Immature natural killer cell (primary cell): ENCODE results near the gene ETV5. TPM values are rescaled to one million over a fixed set of nuclear protein-coding genes. Genes with fewer than 3 reads are reported as not detected.

Experiments
- DNase-seq, 3 donors: peaks; one replicate each; pipeline ENCODE4 v3.0.0; 2022; ENCODE audit warnings: mixed read lengths in 1 of 3
- H3K27ac Mint-ChIP-seq, 6 donors: one replicate each; pipeline ENCODE4 v1.8.0; 2020; ENCODE audit warnings: mixed read lengths in 6 of 6, mild to moderate bottlenecking in 5 of 6, inconsistent platforms in 4 of 6, moderate library complexity in 3 of 6
- H3K27me3 Mint-ChIP-seq, 3 donors: one replicate each; pipeline ENCODE4 v1.8.0; 2020 to 2021; ENCODE audit warnings: low read depth in 3 of 3, mild to moderate bottlenecking in 3 of 3, mixed read lengths in 3 of 3, moderate library complexity in 3 of 3, inconsistent platforms in 1 of 3
- H3K36me3 Mint-ChIP-seq, 3 donors: one replicate each; pipeline ENCODE4 v1.8.0; 2020; ENCODE audit warnings: mixed read lengths in 3 of 3, inconsistent platforms in 2 of 3, mild to moderate bottlenecking in 2 of 3
- H3K4me1 Mint-ChIP-seq, 2 donors: one replicate each; pipeline ENCODE4 v1.8.0; 2020; ENCODE audit warnings: inconsistent platforms in 2 of 2, mild to moderate bottlenecking in 2 of 2, mixed read lengths in 2 of 2, moderate library complexity in 1 of 2
- H3K4me3 Mint-ChIP-seq, 5 donors: one replicate each; pipeline ENCODE4 v1.8.0; 2020; ENCODE audit warnings: mild to moderate bottlenecking in 5 of 5, mixed read lengths in 5 of 5, inconsistent platforms in 3 of 5, moderate library complexity in 3 of 5
- H3K9me3 Mint-ChIP-seq, 6 donors: one replicate each; pipeline ENCODE4 v1.8.0; 2020; ENCODE audit warnings: mild to moderate bottlenecking in 6 of 6, mixed read lengths in 6 of 6, inconsistent platforms in 4 of 6, moderate library complexity in 3 of 6
- polyA plus RNA-seq, 3 donors: library from polyadenylated mRNA; unstranded; fragments of 300-500 nt; fragmentation: Illumina TruSeq; gene quantifications; one replicate each; pipeline ENCODE4 v1.2.3, GENCODE V29; 2021

ETV5 gene
- polyA plus RNA-seq, 3 donors from 2014 or later: 0.26 to 2.0 TPM; not detected in 1

DNA sequence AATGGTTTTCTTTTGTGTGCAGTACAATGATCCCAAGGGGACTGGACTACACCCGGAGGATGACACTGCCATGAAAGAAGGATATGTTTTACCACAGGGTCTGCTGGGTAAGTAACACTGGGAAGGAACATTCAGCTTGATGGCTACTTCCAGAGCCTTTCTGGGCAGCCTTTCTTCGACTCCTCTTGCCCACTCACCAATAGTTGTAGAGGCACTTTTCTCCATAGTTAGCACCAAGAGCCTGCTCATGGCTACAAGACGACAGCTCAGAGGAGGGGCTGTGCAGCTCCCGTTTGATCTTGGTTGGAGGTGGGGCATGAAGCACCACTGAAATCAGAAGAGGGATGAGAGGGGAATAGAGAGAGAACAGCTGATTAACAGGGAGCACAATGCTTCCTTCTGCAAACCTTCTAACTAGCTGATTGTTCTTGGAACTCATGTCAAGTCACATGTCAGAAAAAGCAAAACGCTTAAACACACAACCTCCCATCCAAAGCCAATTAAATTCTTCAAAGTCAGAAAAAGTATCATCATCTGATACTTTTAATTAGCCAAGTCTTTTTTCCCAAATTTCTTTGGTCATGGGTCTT, 27.9 kb downstream of the ETV5 start:
- DNase-seq: no peak
- Mint-ChIP-seq H3K4me1 (no peaks in the 10 kb centered on the region), H3K36me3 (no peaks in the 10 kb centered on the region), H3K4me3 (no peak overlapping the region), H3K9me3 (no peaks in the 10 kb centered on the region), H3K27ac (no peak overlapping the region), H3K27me3 (peaks cover 0 to 10% (median 1%) of the 10 kb centered on the region in 3 donors)

DNA sequence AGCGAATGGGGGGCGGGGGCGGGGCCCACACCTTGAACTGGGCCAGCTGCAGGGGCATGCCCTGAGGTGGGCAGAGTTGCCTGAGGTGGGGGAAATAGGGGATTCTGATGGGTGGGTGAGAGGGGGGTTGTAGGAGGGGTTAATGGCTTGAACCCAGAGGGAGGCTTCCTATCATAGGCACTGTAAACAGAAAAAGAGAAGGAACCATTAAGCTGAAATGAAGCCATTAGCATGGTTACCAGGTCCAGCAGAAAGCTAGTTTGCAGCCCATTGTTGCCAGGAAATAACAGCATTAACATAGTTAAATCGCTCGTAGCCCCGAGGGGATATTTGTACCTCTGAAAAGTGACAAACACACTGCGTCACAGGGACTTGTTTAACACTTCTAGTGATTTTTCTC, 29.0 kb downstream of the ETV5 start:
- Mint-ChIP-seq H3K27ac (no peak overlapping the region), H3K4me1 (no peaks in the 10 kb centered on the region), H3K36me3 (peaks cover 0 to 3% (median 0%) of the 10 kb centered on the region in 3 donors), H3K9me3 (no peaks in the 10 kb centered on the region), H3K27me3 (peaks cover 0 to 8% (median under 1%) of the 10 kb centered on the region in 3 donors), H3K4me3 (no peak overlapping the region)
- no peak for DNase-seq

DNA sequence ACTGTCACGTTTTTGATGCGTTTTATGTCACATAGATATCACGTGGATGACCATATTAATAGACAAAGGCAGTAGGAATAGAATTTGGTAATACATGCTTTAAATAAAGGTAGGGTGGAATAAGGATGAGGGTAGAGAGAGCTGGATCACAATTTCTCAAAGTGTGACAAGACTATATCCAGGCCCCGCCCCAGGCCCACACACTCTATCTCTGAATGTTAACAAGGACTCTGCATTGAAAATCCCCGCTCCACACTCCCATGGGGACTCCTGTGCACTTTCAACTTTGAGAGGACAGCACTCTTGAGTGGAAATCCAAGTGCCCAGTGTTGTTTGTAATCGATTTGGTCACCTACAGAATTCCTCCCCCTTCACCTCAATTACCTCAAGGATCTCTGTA, 31.4 kb downstream of the ETV5 start:
- no peak overlapping the region for H3K4me3 Mint-ChIP-seq
- H3K27me3 Mint-ChIP-seq: peaks cover 0 to 6% (median 0%) of the 10 kb centered on the region in 3 donors
- H3K4me1 Mint-ChIP-seq: no peaks in the 10 kb centered on the region
- no peak for DNase-seq
- H3K27ac Mint-ChIP-seq: no peak overlapping the region
- peaks cover 0 to 1% (median 0%) of the 10 kb centered on the region in 6 donors for H3K9me3 Mint-ChIP-seq
- H3K36me3 Mint-ChIP-seq: peaks cover 0 to 4% (median 3%) of the 10 kb centered on the region in 3 donors

DNA sequence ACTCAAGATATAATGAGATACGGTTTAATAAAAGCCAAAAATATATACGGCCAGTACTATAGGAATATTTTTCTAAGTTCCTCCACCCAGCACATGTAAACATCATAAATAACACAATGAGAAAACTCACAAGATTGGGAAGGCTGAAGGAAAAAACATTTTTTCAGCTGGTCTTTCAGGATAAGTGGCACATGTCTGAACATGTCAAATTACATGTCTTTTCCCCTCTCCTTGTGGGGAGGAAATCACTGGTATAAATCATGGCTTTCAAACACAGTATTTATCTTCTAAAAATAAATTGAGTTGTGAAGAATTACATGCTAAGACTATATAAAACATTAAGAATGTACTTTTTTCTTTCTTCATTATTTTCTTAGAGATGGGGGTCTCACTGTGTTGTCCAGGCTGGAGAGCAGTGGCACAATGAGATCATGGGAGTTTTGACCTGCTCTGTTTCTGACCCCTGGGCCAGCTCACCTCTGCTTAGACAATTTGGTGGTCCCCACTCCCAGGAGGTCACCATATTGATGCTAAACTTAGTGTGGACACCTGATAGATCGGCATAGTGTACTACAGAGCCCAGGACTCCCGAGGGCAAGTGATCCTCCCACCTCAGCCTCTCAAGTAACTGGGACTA, 32.8 kb downstream of the ETV5 start:
- H3K9me3 Mint-ChIP-seq: peaks cover 0 to 1% (median 0%) of the 10 kb centered on the region in 6 donors
- H3K4me3 Mint-ChIP-seq: no peak overlapping the region
- no peak overlapping the region for H3K27ac Mint-ChIP-seq
- H3K27me3 Mint-ChIP-seq: peaks cover 0 to 8% (median 1%) of the 10 kb centered on the region in 3 donors
- H3K4me1 Mint-ChIP-seq: no peaks in the 10 kb centered on the region
- DNase-seq: no peak
- H3K36me3 Mint-ChIP-seq: peaks cover 0 to 7% (median 3%) of the 10 kb centered on the region in 3 donors

DNA sequence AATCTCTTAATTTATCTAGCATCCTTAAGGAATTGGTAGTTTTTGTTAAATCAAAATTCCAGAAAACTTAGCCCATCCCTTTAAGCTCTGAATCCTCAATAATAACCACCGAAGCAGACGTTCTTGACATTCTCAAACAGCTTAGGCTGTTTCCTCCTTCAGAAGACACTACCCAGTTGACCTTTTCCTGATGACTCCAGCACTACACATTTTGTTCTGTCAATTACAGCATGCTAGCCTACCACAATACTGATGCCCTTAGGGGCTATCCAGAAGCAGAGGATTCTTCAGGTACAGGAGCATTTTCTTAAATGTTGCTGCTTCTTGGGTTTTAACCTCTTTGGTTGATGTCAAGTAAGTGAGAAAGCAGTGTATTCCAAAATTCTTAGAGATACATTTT, 33.4 kb downstream of the ETV5 start:
- H3K4me1 Mint-ChIP-seq: no peaks in the 10 kb centered on the region
- no peak for DNase-seq
- no peak overlapping the region for H3K27ac Mint-ChIP-seq
- peaks cover 0 to 8% (median 4%) of the 10 kb centered on the region in 3 donors for H3K27me3 Mint-ChIP-seq
- H3K36me3 Mint-ChIP-seq: peaks cover 0 to 13% (median 3%) of the 10 kb centered on the region in 3 donors
- H3K9me3 Mint-ChIP-seq: peaks cover 0 to 1% (median 0%) of the 10 kb centered on the region in 6 donors
- no peak overlapping the region for H3K4me3 Mint-ChIP-seq

DNA sequence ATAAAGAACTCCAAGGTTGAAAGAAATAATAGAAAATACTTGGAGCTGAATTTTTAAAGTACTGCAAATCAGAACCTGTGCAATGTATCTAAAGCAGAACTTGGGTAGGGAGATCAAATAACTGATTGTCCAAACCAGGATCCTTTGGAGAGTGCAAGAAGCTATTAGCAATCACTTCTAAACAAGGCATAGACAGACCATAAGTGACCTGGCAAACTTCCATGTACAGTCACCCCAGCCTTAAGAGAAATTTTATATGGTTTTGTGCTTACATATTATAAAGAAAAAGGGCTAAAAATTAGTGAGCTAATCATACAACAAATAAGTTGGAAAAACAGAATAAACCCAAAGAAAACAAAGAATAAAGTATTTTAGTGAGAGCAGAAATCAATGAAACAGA, 35.2 kb downstream of the ETV5 start:
- Mint-ChIP-seq H3K27ac (no peak overlapping the region), H3K9me3 (peaks cover 0 to 1% (median 0%) of the 10 kb centered on the region in 6 donors), H3K27me3 (peaks cover 0 to 8% (median 4%) of the 10 kb centered on the region in 3 donors), H3K36me3 (peaks cover 0 to 14% (median 3%) of the 10 kb centered on the region in 3 donors), H3K4me3 (no peak overlapping the region), H3K4me1 (no peaks in the 10 kb centered on the region)
- DNase-seq: no peak

DNA sequence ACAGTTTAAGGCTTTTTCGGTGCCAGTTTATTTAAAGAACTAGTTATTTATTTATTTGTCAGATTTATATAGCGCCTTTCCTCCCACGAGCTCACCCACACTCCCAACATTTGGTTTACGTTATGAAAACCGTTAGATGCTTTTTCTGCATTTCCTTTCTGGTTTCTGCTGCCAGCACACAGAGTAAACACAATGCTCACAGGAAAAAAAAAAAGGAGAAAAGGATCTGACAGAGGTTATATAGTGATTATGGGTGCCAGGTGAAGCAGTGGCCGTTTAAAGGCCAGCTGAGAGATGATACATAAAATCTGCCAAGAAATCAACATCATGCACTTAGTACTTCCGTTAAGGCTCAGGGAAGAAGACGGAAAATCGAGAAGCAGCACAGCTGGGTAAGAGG, 37.9 kb downstream of the ETV5 start:
- peaks cover 0 to 8% (median 4%) of the 10 kb centered on the region in 3 donors for H3K27me3 Mint-ChIP-seq
- H3K36me3 Mint-ChIP-seq: peaks cover 0 to 14% (median 3%) of the 10 kb centered on the region in 3 donors
- H3K9me3 Mint-ChIP-seq: peaks cover 0 to 1% (median 0%) of the 10 kb centered on the region in 6 donors
- peaks cover 2 to 7% of the 10 kb centered on the region in 2 donors for H3K4me1 Mint-ChIP-seq
- DNase-seq: no peak
- no peak overlapping the region for H3K27ac Mint-ChIP-seq
- H3K4me3 Mint-ChIP-seq: no peak overlapping the region

DNA sequence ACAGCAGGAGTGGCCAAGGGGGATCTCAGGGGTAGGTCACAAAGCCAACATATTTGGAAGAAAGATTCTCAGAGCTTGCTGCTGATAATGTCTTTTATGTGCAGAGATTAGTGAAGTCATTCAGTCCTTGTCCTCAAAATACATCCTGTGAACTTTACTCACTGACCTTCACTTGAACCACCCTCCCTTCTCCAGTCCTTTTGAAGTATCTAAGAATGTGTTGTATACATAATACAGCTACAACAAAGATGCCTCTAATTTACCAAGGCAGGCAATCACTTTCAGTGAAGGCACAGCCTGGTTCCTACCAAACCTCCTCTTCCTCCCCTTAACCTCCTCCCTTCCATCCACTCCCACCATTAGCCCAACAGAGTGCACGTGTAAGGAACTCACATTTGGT, 38.3 kb downstream of the ETV5 start:
- H3K27ac Mint-ChIP-seq: no peak overlapping the region
- no peak for DNase-seq
- H3K27me3 Mint-ChIP-seq: peaks cover 0 to 8% (median 4%) of the 10 kb centered on the region in 3 donors
- peaks cover 0 to 14% (median 3%) of the 10 kb centered on the region in 3 donors for H3K36me3 Mint-ChIP-seq
- H3K9me3 Mint-ChIP-seq: peaks cover 0 to 1% (median 0%) of the 10 kb centered on the region in 6 donors
- peaks cover 2 to 7% of the 10 kb centered on the region in 2 donors for H3K4me1 Mint-ChIP-seq
- no peak overlapping the region for H3K4me3 Mint-ChIP-seq

DNA sequence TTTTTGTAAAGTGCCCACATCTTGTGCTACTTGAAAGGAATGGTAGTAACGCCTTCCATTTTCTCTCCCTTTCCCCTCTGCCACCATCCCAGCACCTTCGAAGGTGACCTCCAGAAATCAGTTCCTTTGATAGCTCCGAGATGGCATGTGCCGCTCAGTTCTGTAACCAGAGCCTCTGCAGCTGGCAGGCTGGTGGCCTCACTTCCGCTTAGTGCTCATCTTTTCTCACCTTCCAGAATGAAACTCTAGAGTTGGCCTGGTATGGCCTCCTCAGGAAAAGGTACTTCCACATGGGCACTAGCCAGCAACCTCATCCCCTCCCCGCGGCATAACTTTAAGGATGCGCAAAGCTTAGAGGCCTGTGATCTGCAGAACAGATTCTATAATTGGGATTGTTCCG, 38.8 kb downstream of the ETV5 start:
- Mint-ChIP-seq H3K27me3 (peaks cover 0 to 8% (median 4%) of the 10 kb centered on the region in 3 donors), H3K27ac (no peak overlapping the region), H3K9me3 (peaks cover 0 to 1% (median 0%) of the 10 kb centered on the region in 6 donors), H3K4me3 (no peak overlapping the region), H3K36me3 (peaks cover 0 to 13% (median 3%) of the 10 kb centered on the region in 3 donors), H3K4me1 (peaks cover 2 to 7% of the 10 kb centered on the region in 2 donors)
- no peak for DNase-seq

DNA sequence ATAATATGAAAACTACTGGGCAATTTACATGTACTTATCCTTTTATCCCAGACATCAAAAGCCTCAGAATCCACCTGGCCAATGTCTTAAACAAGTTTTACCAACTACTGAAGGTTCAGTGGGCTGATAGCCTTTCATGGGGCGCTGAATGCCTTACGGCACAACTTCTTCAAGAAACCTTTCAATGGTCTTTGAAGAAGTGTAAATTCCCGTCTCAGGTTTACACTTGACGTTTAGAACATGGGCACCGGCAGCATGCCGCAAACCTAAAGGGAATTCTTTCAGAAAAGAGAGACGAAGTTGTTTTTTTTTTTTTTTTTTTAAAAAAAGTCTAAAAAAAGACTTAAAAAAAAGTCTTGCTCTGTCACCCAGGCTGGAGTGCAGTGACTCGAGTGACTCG, 39.7 kb downstream of the ETV5 start:
- DNase-seq: no peak
- H3K9me3 Mint-ChIP-seq: peaks cover 0 to 1% (median 0%) of the 10 kb centered on the region in 6 donors
- H3K27ac Mint-ChIP-seq: no peak overlapping the region
- H3K4me3 Mint-ChIP-seq: no peak overlapping the region
- H3K4me1 Mint-ChIP-seq: peaks cover 2 to 7% of the 10 kb centered on the region in 2 donors
- peaks cover 0 to 10% (median 3%) of the 10 kb centered on the region in 3 donors for H3K36me3 Mint-ChIP-seq
- H3K27me3 Mint-ChIP-seq: peaks cover 0 to 6% (median 4%) of the 10 kb centered on the region in 3 donors

DNA sequence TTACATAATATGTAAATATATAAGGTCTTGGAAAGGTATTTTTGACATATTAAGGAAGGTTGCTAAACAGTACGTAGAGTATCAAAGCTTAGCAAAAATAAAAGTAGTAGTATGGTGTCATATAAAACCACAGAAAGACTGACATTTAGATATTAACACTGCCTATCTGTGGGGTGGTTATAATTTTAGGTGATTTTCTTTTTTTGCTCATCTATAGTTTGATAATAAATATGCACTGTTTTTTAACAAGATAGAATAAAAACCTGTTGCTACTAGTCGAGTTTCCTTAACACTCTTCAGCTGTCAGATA, 40.7 kb downstream of the ETV5 start:
- Mint-ChIP-seq H3K36me3 (peaks cover 0 to 10% (median 0%) of the 10 kb centered on the region in 3 donors), H3K27ac (no peak overlapping the region), H3K27me3 (peaks cover 6 to 7% (median 7%) of the 10 kb centered on the region in 3 donors), H3K9me3 (no peaks in the 10 kb centered on the region), H3K4me3 (no peak overlapping the region), H3K4me1 (peaks cover 2 to 7% of the 10 kb centered on the region in 2 donors)
- no peak for DNase-seq

DNA sequence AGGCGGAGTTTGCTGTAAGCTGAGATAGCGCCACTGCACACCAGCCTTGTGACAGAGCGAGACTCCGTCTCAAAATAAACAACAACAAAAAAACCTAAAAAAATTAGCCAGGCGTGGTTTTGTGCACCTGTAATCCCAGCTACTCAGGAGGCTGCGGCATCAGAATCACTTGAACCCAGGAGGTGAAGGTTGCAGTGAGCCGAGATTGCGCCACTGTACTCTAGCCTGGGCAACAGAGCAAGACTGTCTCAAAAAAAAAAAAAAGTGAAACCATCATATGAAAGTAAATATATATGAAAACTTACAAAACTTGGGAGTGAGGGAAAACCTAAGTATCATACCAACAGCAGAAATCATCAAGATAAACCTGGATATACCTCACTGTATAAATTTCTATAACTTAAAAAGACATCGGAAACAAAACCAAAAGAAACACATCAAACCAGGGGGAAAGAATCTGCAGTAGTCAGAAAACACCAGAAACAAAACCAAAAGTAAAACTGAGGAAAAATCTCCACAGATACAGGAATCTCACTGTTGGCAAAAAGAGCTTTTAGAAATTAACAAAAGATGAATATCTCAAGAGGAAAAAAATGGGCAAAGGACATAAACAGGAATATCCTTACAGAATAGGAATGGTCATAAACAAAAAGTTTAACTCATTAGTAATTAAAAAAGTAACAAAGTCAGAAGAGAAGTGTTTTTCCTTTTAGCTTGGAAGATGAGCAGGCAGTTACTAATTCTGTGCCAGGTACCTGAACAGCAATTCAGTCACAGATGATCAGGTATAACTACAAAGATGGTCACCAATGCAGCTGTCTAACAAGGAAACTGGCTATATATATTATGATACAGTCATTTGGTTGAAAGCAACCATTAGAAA, 41.3 kb downstream of the ETV5 start:
- Mint-ChIP-seq H3K27ac (no peak overlapping the region), H3K4me3 (peak overlapping the region in 3 of 5 donors; percentile 3 to 47 (median 34)), H3K27me3 (peaks cover 6 to 8% (median 7%) of the 10 kb centered on the region in 3 donors), H3K36me3 (peaks cover 0 to 10% (median 0%) of the 10 kb centered on the region in 3 donors), H3K9me3 (no peaks in the 10 kb centered on the region), H3K4me1 (peaks cover 2 to 7% of the 10 kb centered on the region in 2 donors)
- DNase-seq: no peak

DNA sequence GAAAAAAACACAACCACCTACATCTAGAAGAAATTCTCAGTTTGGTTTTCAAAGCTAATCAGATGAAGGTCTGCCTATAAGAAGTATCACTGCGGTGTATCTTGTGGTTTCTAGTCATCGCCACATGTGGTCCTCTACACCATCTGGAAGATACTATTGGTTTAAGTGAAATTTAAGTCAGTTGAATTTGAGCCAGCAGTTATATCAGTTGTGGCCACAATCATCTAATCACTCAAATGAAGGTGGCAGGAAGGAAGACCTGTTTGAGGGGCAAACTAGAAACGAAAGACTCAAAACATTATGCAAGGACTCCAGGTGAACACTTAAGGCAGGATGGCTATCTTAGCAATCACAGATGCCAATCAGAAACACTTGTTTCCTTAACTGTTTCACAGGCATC, 48.7 kb downstream of the ETV5 start:
- peaks cover 14 to 19% of the 10 kb centered on the region in 2 donors for H3K4me1 Mint-ChIP-seq
- H3K36me3 Mint-ChIP-seq: no peaks in the 10 kb centered on the region
- DNase-seq: peak; percentile 28 to 50 (median 44)
- peak overlapping the region in 1 of 5 donors; percentile 54 for H3K4me3 Mint-ChIP-seq
- peaks cover 11 to 28% (median 24%) of the 10 kb centered on the region in 3 donors for H3K27me3 Mint-ChIP-seq
- H3K27ac Mint-ChIP-seq: no peak overlapping the region
- no peaks in the 10 kb centered on the region for H3K9me3 Mint-ChIP-seq

DNA sequence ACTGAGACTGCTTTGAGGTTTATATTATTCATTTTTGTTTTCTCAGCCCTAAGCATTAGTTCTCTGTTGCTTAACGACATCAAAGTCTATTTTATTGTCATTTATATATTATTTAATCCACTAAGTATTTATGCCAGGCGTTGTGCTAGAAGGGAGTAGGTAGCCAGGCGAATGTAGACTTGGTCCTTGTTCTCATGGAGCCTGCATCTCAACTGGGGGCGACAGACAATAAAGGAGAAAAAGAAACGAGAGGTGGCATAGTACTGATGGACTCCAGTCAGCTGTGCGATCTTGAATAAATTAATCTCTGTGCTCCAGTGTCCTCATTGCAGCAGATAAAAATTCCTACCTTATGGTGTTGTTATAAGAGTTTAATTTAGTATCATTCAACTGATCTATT, 49.7 kb downstream of the ETV5 start:
- Mint-ChIP-seq H3K27ac (no peak overlapping the region), H3K9me3 (no peaks in the 10 kb centered on the region), H3K36me3 (no peaks in the 10 kb centered on the region), H3K4me1 (peaks cover 14 to 19% of the 10 kb centered on the region in 2 donors), H3K27me3 (peaks cover 14 to 28% (median 25%) of the 10 kb centered on the region in 3 donors), H3K4me3 (no peak overlapping the region)
- DNase-seq: no peak
